PC-3 (cell line): ENCODE data around the gene LSG1. TPM values are rescaled to one million over a fixed set of nuclear protein-coding genes. Genes with fewer than 3 reads are reported as not detected.
A peak's percentile ranks its signal among the peaks of the same experiment; 100 is the strongest.

Experiments
- ATAC-seq: fragments of 200-7000 bp; cut with Tn5 transposase; 2 replicates; pipeline ENCODE4 v1.9.1; 2020; ENCODE audit warnings: mild to moderate bottlenecking, moderate library complexity
- Bru-seq: library from RNA; stranded (reverse); fragments of 400-500 nt; gene quantifications from one replicate; lab custom pipeline; 2021; lab: Mats Ljungman, UMichigan
- BruChase-seq, 2 experiments: library from RNA; stranded (reverse); fragments of 400-500 nt; gene quantifications; one replicate each; lab custom pipeline; 2021; lab: Mats Ljungman, UMichigan
- BruUV-seq: library from RNA; stranded (reverse); fragments of 400-500 nt; replicated peaks from 2 replicates; lab custom pipeline; 2021; lab: Mats Ljungman, UMichigan
- CTCF ChIA-PET: fragments of 300-600 bp; sonication (Branson Sonifier 250); formaldehyde crosslinking; loops from one replicate; lab custom pipeline; 2022; ENCODE audit warnings: antibody characterized with exemption; lab: Charles Lee
- POLR2A ChIA-PET: fragments of 300-600 bp; sonication (Branson Sonifier 250); formaldehyde crosslinking; loops from one replicate; lab custom pipeline; 2022; ENCODE audit warnings: antibody characterized with exemption; ENCODE audit not compliant: unreplicated experiment; lab: Charles Lee
- DNase-seq: peaks from one replicate; pipeline ENCODE4 v3.0.0-alpha.2; 2015
- H2AFZ ChIP-seq: fragments of 300-600 bp; sonication (generic); 2 replicates; pipeline ENCODE4 v1.6.0; 2016; ENCODE audit warnings: antibody characterized with exemption, low read length
- H3F3A ChIP-seq: fragments of 300-600 bp; sonication (generic); one replicate; pipeline ENCODE4 v1.6.0; 2017; ENCODE audit warnings: antibody characterized with exemption, low read length, control low read depth, mild to moderate bottlenecking; ENCODE audit not compliant: unreplicated experiment
- H3K27ac ChIP-seq: fragments of 300-600 bp; sonication (generic); 2 replicates; pipeline ENCODE4 v1.5.1; 2016; ENCODE audit warnings: mild to moderate bottlenecking, low read length
- H3K27me3 ChIP-seq: fragments of 300-600 bp; sonication (generic); 2 replicates; pipeline ENCODE4 v1.6.1; 2016; ENCODE audit warnings: low read length, mixed read lengths
- H3K36me3 ChIP-seq: fragments of 300-600 bp; sonication (generic); 2 replicates; pipeline ENCODE4 v1.6.1; 2016; ENCODE audit warnings: low read depth, mixed run types, low read length, mixed read lengths
- H3K4me1 ChIP-seq: fragments of 300-600 bp; sonication (generic); 2 replicates; pipeline ENCODE4 v1.5.1; 2016; ENCODE audit warnings: low read length; ENCODE audit not compliant: insufficient read depth
- H3K4me2 ChIP-seq: fragments of 300-600 bp; sonication (generic); 2 replicates; pipeline ENCODE4 v1.6.0; 2016; ENCODE audit warnings: low read length
- H3K4me3 ChIP-seq: fragments of 300-600 bp; sonication (generic); 2 replicates; pipeline ENCODE4 v1.5.1; 2016; ENCODE audit warnings: mild to moderate bottlenecking, low read length, mixed read lengths
- H3K79me2 ChIP-seq: fragments of 300-600 bp; sonication (generic); 2 replicates; pipeline ENCODE4 v1.6.1; 2017; ENCODE audit warnings: low read length, mixed read lengths
- H3K9ac ChIP-seq: fragments of 300-600 bp; sonication (generic); 2 replicates; pipeline ENCODE4 v1.6.0; 2016; ENCODE audit warnings: mild to moderate bottlenecking, low read length
- H3K9me2 ChIP-seq: fragments of 300-600 bp; sonication (generic); replicated peaks from 2 replicates; pipeline ENCODE4 v1.6.1; 2016; ENCODE audit warnings: mixed run types, low read length, mixed read lengths
- H3K9me3 ChIP-seq: fragments of 300-600 bp; sonication (generic); 2 replicates; pipeline ENCODE4 v1.6.1; 2016; ENCODE audit warnings: low read length, mixed read lengths
- H4K20me1 ChIP-seq: fragments of 300-600 bp; sonication (generic); 2 replicates; pipeline ENCODE4 v1.6.1; 2016; ENCODE audit warnings: low read length, mixed read lengths
- EZH2 ChIP-seq: fragments of 300-600 bp; sonication (generic); IDR thresholded peaks from one replicate; pipeline ENCODE4 v1.6.1; 2017; ENCODE audit warnings: antibody characterized with exemption, mild to moderate bottlenecking, low read length; ENCODE audit not compliant: unreplicated experiment
- EZH2phosphoT487 ChIP-seq: fragments of 300-600 bp; sonication (generic); IDR thresholded peaks from 2 replicates; pipeline ENCODE4 v1.6.1; 2018; ENCODE audit warnings: mild to moderate bottlenecking, antibody characterized with exemption, low read length, borderline replicate concordance
- intact Hi-C: fragments of 100-400 bp; cut with micrococcal nuclease; formaldehyde crosslinking; loops from 2 replicates; pipeline ENCODE4 v1.9.0; 2023
- long read RNA-seq: library from polyadenylated mRNA; unstranded; transcript quantifications from one replicate; pipeline ENCODE4 v2.0.0, GENCODE V29; 2021; ENCODE audit not compliant: unreplicated experiment
- total RNA-seq: library from RNA; depleted of rRNA; stranded (reverse); fragments of >200 nt; gene quantifications from 2 replicates; pipeline ENCODE4 v1.2.3, GENCODE V29; 2014; rRNA removed
- TF ChIP-seq, protein P1 (sequence below): fragments of 300-600 bp; sonication (generic); conservative IDR thresholded peaks from 2 replicates; pipeline ENCODE4 v1.5.1; 2017; ENCODE audit warnings: antibody characterized with exemption, low read depth, mild to moderate bottlenecking, low read length

LSG1 gene
- 83.8 and 102 TPM in 2 replicates for total RNA-seq
- percentile 88 among the genes with signal in this experiment for Bru-seq, nascent RNA
- percentile 93 among the genes with signal in this experiment for BruChase-seq, experiment 1, labeled RNA remaining after a 6-hour chase
- percentile 91 among the genes with signal in this experiment for BruChase-seq, experiment 2, labeled RNA remaining after a 2-hour chase
- long read RNA-seq, transcript LSG1-201 (14 exons, 3,572 nt), result major isoform, 105 of 167 reads
- long read RNA-seq, partial matches to known transcripts, result 39 of 167 reads
- long read RNA-seq, other reads (novel, unspliced or antisense), result 22 of 167 reads

- Histone ChIP-seq H3K9me2 (no peaks in the 10 kb centered on the region), H3K27me3 (no peaks in the 10 kb centered on the region), H3K79me2 (peaks cover 42% of the 10 kb centered on the region), H3K4me3 (peak within 1 kb of the TSS; percentile 87), H2AFZ (peak within 1 kb of the TSS; percentile 64), H3K4me1 (peaks cover 14% of the 10 kb centered on the region), H3K9ac (peak within 1 kb of the TSS; percentile 89), H3K9me3 (no peaks in the 10 kb centered on the region), H3K27ac (peak within 1 kb of the TSS; percentile 71), H3K36me3 (peaks cover 15% of the 10 kb centered on the region; the same call in 1 of the 2 replicates), H3F3A (no peaks in the 10 kb centered on the region), H4K20me1 (peaks cover 17% of the 10 kb centered on the region), H3K4me2 (peak within 1 kb of the TSS; percentile 93)
- no TSS peak for BruUV-seq
- TF ChIP-seq, protein P1, sequence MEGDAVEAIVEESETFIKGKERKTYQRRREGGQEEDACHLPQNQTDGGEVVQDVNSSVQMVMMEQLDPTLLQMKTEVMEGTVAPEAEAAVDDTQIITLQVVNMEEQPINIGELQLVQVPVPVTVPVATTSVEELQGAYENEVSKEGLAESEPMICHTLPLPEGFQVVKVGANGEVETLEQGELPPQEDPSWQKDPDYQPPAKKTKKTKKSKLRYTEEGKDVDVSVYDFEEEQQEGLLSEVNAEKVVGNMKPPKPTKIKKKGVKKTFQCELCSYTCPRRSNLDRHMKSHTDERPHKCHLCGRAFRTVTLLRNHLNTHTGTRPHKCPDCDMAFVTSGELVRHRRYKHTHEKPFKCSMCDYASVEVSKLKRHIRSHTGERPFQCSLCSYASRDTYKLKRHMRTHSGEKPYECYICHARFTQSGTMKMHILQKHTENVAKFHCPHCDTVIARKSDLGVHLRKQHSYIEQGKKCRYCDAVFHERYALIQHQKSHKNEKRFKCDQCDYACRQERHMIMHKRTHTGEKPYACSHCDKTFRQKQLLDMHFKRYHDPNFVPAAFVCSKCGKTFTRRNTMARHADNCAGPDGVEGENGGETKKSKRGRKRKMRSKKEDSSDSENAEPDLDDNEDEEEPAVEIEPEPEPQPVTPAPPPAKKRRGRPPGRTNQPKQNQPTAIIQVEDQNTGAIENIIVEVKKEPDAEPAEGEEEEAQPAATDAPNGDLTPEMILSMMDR, result no peak
- TF ChIP-seq EZH2, result no peak
- TF ChIP-seq EZH2phosphoT487, result no peak
- ChIA-PET POLR2A (interaction anchor here (0.5 to 0.6 kb wide), 7 partner anchors 11 to 1787 kb away, joined by 3 to 6 read pairs (median 3); no protein-coding TSS in a partner anchor), CTCF (interaction anchor here (0.5 to 2.3 kb wide), 11 partner anchors 10 to 689 kb away, joined by 3 to 13 read pairs (median 5); no protein-coding TSS in a partner anchor)
- DNase-seq, result peak; percentile 97
- peak; percentile 96 for ATAC-seq
- intact Hi-C loops, result loop anchor here (2.0 to 5.0 kb wide), 2 partner anchors 340 to 587 kb away; no protein-coding TSS in a partner anchor
Measured at GRCh38 chr3:194671900-194672808, at the start of gene LSG1. TSS of gene LSG1 (minus strand) at chr3:194672191. CDS start at chr3:194672162, 29 bp downstream.

GRCh38 chr3:194720048-194720447 is 48.1 kb upstream of the LSG1 start:
- no peak for ATAC-seq
- H3K27me3 ChIP-seq, result no peaks in the 10 kb centered on the region
- POLR2A ChIA-PET, result no interaction called here
- H3K9me2 ChIP-seq, result no peaks in the 10 kb centered on the region
- no peak overlapping the region for H2AFZ ChIP-seq
- intact Hi-C loops, result no loop called here
- H3K4me1 ChIP-seq, result peaks cover 38% of the 10 kb centered on the region
- DNase-seq, result no peak
- H3K4me3 ChIP-seq, result no peak overlapping the region
- H3K27ac ChIP-seq, result no peak overlapping the region
- H3F3A ChIP-seq, result no peaks in the 10 kb centered on the region
- CTCF ChIA-PET, result no interaction called here
- H4K20me1 ChIP-seq, result no peaks in the 10 kb centered on the region
- H3K79me2 ChIP-seq, result no peaks in the 10 kb centered on the region
- BruUV-seq, result no TSS peak
- no peaks in the 10 kb centered on the region for H3K36me3 ChIP-seq
- H3K4me2 ChIP-seq, result no peak overlapping the region
- H3K9ac ChIP-seq, result no peak overlapping the region
- H3K9me3 ChIP-seq, result no peaks in the 10 kb centered on the region
- TF ChIP-seq EZH2 (no peak), EZH2phosphoT487 (no peak)
- TF ChIP-seq, protein P1, result no peak
